CD4-positive, alpha-beta T cell treated with Interleukin-12 subunit alpha and Interleukin-12 subunit beta, for 1 hour (primary cell): ENCODE data around the gene PLCL1.

Experiments used
- DNase-seq: peaks from one replicate; pipeline ENCODE4 v3.0.0-alpha.2; 2020

Gene PLCL1

DNA sequence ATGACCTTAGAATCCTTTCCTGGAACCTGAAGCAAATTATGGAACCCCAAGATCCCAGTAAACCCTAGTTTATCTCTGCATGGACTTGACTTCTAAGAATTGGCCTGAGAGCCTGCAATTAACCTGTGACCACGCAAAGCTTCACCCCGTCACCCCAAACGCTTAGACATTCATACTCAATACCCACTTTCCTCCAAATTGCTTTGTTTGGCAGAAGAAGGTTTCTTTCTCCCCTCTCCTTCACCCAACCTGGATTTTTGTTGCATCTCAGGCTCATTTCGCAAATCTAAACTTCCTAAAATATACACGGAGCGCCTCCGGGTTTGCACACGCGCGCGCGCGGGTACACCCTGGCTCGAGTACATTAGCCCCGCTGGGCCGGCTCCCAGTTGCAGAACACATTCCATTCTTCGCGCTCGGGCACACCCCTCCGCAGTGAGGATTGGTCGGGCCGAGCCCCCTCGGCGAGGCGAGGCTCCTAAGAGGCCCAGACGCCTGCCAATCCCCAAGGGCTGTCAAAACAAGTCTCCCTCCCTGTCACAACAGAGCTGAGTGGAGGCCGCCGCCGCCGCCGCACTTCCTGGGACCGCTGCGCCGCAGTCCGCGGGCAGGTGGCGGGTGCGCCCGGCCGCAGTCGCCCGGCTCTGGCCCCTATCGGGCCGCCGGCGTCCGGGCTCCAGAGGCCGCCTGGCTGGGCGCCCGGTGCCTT is at the start of gene PLCL1:
PLCL1 (plus strand) TSS at position 545 of the 709 bp plus-strand sequence.
- DNase-seq: peak; percentile 92

- no peak for DNase-seq
Observed at GRCh38 chr2:197759013-197759412, 45.4 kb upstream of the PLCL1 start.

DNA sequence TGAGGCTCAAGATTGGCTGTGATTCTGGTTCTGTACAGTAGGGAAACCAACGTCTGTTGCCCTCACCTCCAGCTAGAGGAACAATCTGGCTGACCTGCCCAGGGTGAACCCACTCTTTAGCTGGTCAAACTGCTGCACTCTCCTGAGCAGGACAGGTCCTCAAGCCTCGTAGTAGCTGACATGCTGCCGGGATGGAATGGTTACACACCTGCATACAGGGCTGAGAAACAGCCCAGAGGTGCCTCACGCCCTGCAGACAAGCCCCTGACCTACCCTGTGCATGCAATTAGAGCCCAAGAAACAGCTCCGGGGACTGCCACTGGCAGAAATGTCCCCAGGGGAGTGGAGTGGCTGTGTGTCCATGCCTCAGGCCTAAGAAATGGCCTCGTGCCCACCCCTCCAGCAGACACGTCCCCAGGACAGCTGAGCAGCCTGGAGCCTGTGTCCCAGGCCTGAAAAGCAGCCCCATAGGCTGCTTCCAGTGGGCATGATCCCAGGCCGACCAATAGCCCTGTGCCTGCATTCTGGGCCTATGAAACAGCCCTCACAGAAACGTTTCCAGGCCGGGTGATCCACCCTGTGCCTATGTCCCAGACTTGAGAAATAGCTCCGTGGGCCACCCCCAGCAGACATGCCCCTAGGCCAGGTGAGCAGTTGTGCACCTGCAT is 44.6 kb upstream of the PLCL1 start:
- DNase-seq: no peak

GRCh38 chr2:197760293-197760657 is 44.1 kb upstream of the PLCL1 start:
- no peak for DNase-seq

- DNase-seq: peak; percentile 54
Observed at GRCh38 chr2:197777823-197778407, 26.5 kb upstream of the PLCL1 start.

- no peak for DNase-seq
Observed at GRCh38 chr2:197779261-197779660, 25.1 kb upstream of the PLCL1 start.

DNA sequence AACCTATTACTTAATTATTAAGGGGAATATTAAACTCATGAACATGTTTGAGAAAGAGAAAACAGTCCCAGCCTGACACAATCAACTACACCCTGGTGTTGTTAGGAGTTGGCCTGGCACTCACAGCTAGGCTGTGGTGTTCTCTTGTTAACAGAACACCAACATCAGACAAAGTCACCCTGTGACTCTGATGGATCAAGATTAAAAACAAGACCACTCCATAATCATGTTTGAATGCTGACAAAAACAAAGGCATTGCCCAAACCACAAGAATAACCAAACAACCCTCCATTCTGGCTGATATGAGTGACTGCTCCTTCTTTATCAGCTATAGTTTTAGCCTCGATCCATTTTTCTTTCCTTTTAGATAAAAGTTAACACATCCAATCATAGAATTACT is 22.3 kb upstream of the PLCL1 start:
- no peak for DNase-seq

DNA sequence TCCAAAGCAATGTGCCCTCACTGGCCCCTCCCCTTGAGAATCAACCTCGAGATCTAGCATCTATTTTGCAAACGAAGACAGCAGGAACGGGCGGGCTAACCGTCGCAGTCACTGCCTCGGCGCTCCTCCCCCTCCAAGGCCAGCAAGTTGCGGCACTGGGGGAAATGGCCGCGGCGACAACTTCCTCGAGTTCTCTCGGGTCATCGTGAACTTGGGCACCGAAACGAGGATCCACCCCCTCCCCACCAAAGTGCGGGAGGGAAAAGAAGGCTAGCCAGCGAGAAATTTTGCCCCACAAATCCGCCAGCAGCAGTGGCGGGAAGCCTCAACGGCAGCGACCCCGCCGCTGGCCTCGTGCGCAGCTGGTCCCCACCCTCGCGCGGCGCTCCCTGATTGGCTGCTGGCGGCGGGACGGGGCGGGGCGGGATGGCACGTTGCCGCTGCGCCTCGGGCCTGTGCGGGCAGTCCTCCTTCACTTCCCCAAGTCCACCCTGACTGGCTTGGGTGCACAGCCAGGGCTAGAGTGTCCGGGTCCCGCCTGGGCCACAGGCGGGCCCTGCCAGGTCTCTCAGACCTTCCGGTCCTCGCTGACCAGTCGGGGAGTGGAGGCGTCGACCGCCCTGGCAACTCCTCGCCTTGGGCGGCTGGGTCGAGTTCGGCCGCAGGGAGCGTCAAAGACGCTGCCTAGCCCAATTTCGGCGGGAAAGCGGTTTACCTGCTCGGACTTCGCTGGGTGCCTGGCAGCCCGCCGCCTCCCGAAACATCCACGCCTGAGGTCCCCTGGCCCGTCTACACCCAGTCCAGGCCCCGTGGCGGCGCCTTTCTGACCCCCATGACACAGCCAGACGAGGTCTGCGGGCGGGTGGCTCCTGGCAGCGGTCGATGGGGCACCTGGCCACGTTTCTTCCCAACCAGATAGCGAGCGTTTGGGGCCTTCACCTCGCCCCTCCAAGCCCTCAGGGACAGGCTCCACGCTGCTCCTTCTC is 19.1 kb upstream of the PLCL1 start, which contains the start of gene BOLL:
BOLL (minus strand) TSS at position 364 of the 986 bp plus-strand sequence. CDS start 3,469 bp downstream, outside the sequence.
- no peak for DNase-seq

DNA sequence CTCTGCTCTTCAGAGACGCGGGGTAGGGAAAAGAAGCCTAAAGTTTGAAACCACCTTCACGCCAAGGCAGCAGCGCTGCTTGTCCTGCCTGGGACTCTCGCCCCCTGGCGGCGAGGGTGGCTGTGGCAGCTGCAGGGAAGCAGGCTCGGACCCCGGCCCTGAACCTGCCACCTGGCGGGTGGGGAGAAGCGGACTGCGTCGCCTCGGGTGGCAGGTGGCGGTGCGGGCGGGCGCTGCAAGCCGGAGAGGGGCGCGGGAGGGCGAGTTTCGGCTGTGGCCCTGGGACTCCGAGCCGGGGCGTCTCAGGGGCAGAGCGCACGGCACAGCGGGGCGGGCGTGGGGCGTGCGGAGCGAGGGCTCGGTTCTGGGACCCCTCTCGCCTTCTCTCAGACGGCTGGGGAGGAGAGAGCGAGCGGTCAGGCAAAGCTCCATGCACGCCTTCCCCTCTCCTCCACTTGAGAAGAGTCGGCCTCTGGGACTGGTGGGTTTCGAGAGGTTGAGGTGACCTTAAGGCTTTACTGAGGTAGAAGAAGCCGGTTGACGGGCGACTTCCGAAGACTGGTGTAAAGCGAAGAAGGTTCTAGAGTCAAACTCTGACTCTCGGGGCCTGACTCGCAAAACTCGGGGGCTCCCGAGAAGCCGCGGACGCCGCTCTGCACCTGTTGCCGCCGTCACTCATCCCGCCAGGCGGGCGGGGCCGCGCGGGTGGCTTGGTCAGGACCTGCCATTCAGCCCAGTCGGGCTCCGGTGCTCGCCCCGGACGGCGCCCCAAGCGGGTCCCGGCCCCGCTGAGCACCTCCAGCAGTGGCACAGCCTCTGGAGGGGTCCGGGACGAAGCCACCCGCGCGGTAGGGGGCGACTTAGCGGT is 18.1 kb upstream of the PLCL1 start:
- DNase-seq: peak; percentile 64

GRCh38 chr2:197793456-197793855 is 10.9 kb upstream of the PLCL1 start:
- DNase-seq: no peak

- no peak for DNase-seq
Observed at GRCh38 chr2:197795277-197795676, 9.1 kb upstream of the PLCL1 start.

DNA sequence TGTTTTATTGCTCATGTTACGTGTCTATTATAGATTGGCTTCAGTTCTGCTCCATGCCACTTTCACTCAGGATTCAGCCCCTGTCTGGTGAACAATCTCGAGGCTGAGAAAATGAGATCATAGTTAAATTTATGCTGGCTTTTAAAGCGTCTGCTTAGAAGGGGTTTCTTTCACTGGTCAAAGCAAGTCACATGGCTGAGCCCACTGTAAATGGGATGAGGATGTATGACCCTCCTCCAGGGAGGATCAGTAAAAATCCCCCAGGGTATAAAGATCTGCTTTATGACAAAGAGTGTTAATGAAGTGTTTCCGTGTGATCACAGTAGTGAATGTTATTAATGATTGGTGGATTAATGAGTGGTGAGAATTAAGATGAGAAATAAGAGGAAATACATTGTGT is 6.2 kb upstream of the PLCL1 start:
- DNase-seq: no peak

DNA sequence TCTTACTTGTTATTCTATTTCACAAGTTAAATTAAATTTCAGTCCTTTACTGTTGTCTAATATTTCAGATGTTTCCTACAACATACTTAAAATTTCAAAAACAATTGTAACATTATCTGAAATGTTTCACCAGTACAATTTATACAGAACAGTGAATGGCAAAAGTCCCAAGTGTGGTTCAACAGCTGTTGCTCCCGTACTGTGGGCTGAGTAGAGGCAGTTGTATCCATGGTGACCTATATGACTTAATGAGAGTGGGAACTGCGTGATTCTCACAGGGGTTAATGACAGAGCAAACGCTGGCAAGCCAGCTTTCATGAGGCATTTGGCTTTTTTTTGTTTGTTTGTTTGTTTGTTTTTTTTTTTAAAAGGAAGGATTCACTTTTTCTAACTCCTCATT is 5.3 kb upstream of the PLCL1 start:
- no peak for DNase-seq

GRCh38 chr2:197800091-197800490 is 4.3 kb upstream of the PLCL1 start:
- no peak for DNase-seq

GRCh38 chr2:197801033-197801432 is 3.4 kb upstream of the PLCL1 start:
- DNase-seq: no peak

DNA sequence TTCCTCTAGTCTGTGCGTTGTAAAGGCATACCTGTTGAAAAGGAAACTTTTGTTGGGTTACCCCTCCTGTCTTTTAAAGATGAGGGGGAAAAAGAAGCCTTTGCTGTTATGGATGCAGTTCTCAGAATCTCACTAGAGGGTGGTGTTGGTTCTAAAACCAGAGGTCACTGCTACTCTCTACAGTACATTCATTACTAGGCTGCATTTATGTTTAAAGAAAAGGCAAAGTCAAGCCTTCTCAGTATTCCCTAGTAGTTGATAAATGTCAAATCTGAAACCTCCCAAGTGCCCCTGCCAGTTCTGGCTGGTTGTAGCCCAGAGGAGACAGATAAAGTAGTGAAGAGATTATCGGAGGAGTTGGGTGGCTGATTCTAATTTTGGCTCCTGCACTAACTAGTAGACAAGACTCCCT is 1.4 kb upstream of the PLCL1 start:
- peak; percentile 69 for DNase-seq

DNA sequence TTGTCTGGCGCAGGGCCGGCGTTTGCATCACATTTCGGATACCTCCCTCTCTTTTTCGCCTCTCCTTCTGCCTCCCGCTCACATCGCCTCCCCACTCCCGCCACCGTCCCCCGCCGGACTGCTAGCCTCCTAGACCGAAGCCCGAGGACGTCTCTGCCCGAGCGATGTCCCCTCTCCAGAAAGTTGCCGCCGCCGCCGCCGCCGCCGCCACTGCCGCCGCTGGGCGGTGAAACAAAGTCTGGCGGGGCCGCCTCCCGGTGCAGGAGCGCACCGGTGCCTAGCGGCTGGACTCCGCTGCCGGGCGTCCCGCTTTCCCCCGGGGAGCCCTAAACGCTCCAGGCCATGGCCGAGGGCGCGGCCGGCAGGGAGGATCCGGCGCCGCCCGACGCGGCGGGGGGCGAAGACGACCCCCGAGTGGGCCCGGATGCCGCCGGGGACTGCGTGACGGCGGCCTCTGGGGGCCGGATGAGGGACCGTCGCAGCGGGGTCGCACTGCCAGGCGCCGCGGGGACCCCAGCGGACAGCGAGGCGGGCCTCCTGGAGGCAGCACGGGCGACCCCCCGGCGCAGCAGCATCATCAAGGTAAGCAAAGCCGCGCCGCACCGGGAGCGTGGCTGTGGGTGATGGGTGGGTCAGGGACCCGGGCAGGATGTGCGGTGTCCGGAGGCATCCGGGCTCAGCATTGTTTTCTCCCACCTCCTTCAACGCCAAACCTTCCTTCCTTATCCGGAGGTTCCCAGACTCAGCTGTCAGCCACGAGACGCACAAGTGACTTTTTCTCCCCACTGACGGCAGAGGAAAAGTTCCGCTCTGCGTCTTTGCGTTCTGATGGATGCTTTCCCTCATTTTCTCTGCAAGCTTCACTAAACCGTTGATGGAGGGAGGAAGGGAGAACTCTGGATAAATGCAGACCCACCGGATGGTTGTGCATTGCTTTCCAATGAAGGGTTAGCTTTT is 643 bp downstream of the PLCL1 start:
- DNase-seq: peak; percentile 31

DNA sequence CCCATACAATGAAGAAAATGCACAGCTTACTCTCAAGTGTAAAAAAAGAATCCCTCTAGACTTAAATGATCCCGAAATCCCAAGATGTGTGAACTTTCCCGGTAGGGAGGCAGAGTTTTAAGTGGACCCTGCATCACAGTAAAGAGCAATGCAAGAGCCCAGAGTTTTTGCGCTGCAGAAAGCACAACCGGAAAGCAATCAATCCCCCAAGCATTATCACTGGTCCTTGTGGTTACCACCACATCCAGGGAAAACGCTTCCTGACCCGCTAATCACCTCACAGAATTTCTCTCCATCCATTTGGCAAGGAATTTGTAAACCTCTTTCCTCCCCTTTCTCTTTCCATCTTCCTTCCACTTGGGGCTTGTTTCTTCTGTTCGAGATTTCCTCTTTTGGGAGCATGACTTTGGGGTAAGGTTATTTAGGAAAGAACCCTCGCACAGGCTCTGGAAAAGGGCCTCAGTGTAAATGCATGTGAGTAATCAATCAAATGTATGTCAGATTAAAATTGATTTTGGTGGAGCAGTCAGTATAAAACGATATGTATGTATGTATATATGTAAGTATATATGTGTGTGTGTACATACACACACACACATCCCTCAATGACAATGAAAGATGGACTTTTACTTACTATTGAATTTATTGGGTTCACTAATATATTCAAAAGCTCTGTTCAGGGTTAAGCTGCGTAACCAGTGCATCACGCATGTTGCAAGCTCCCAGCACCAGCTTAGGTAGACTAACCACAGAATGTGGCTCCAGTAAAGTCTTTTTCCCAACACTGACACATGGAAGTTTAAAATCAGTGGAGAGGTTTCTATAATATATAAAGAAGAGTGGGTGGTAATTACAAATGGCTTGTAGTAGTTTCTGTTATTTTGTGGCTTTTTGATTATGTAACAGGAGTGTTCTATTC is 1.6 kb downstream of the PLCL1 start:
- DNase-seq: no peak

DNA sequence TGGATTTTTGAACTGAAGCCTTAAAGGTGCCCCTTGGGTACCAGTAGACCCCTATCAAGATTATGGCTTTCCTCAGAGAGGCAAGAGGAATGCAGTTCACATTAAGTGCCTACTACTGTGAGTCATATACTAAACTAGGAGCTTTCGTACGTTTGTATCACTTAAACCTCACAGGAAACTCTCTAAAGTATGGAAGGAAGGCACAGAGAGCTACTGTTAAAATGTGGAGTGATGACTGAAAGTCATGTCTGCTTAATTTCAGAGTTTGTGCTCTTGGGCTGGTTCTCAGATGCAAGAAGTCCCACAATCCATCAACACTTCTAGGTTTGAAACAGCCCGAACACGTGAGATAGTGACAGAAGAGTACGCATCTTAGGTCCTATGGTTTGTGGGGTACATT is 4.7 kb downstream of the PLCL1 start:
- no peak for DNase-seq

GRCh38 chr2:197810016-197810415 is 5.6 kb downstream of the PLCL1 start:
- no peak for DNase-seq
